Measurements from ENCODE around the gene TMUB2. TPM values are rescaled to one million over a fixed set of nuclear protein-coding genes. Genes with fewer than 3 reads are reported as not detected.

TMUB2 gene
- total RNA-seq (2022; extraction: Qiagen RNA extraction; ENCODE audit: low read depth), result 35.7 to 45.8 TPM (median 44.6 TPM) in 5 replicates

DNA sequence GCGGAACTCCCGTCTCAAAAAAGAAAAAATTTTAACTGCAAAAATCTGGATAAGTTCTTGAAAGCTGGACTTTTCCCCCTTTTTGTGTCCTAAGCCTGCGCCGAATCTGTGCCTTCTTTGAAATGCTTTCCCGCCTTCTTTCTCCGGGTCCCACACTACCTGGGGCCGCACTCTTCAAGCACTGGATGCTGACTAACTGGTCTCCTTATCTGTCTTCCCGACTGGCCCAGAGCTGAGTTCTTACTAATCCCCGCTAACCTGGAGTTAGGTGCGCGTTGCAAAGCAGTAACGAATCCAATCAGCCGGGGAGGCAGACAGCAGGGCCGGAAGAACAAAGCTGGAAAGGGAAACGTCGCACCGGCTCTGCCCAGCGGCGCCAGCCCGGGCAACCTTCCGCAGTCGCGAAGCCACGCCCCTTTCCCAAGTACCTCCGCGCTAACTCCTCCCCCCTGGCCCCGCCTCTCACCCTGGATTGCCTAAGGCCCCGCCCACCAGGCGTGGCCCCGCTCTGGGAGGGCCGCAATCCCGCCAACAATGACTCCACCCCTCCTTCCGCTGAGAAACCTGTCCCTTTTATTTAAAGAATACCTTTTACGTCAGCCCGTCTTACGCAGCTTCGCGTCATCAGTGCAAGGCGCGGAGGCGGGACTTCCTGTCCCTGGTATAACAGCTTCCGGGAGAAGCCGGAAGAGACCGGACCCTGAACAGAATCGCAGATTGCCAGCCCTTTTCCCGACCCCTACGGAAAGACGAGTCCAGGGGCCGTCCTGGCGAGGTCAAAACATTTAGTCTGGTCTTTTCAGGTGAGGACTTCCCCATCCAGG lies at the start of gene TMUB2:
TSS of gene TMUB2 (plus strand) at position 666 of the 824 bp plus-strand sequence. CDS start 737 bp downstream, outside the sequence.

DNA sequence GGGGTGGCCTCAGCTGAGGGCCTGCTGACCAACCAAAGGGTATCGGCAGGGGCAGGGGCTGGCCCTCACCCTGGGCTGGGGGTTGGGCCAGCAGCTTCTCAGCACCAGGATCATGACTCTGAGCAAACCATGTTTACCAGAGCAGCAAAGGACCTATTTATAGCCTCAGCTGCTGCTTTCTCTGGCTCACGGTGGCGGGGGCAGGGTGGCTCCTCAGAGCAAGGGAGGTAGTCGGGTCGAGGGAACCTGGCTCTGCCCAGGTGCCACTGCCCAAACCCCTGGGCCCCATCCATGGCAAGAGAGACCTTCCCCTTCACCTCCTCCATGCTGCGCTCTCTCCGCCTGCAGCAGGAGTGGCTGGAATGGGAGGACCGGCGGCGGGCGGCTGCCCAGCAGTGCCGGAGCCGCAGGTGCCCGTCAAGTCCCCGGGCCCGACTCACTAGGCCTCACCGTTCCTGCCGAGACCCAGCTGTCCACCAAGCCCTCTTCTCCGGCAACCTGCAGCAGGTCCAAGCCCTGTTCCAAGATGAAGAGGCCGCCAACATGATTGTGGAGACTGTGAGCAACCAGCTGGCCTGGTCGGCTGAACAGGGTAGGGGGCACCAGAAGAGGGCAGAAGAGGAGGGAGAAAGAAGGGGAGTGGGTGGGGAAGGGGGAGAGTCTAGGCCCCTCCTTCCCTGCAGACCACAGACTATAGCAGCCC lies 16.1 kb upstream of the TMUB2 start, which contains the start of gene ASB16:
TSS of gene ASB16 (plus strand) at position 206 of the 703 bp plus-strand sequence. CDS start at position 292, 86 bp downstream.

DNA sequence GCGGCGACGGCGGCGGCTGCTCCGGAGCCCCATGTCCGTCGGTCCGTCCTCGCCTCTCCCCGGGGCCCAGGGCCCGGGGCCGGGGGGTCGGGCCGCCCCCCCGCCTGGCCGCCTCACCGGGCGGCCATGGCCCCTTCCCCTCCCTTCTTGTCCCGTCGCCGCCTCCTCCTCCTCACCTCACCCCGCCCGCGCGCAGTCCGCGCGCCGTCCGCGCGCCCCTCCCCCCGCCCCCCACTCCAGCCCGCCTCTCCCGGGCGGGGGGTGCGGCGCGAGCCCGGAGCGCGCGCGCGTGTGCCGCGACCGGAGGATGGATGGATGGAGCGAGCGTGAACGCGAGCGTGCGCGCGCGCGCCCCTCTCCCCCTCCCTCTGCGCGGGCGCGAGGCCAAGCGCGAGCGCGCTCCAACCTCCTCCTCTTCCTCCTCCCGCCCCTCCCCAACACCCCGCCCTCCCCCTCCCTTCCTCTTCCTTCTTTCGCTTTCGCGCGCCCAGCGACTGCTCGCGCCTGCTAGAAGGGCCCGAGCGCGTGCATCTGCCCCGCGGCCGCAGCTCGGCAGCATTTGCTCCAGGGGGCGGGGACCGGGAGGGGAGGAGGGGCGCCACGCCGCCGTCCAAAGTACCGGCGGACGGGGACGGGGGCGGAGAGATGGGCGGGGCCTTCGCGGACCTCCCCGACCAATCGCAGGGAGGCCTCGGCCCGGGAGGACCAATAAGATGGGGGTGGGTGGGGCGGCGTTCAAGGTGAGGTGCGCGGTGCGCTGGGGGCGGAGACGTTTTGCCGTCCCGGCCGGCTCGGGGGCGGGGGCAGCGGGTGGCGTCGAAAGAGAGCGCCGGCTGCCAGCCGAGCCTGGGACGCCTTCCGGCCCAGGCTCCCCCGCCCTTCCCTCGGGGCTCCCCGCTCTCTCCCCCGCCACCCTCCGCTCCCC lies 13.0 kb downstream of the TMUB2 start, which contains the start of gene ATXN7L3:
TSS of gene ATXN7L3 (minus strand) at position 332 of the 925 bp plus-strand sequence. CDS start 1,814 bp downstream, outside the sequence.

DNA sequence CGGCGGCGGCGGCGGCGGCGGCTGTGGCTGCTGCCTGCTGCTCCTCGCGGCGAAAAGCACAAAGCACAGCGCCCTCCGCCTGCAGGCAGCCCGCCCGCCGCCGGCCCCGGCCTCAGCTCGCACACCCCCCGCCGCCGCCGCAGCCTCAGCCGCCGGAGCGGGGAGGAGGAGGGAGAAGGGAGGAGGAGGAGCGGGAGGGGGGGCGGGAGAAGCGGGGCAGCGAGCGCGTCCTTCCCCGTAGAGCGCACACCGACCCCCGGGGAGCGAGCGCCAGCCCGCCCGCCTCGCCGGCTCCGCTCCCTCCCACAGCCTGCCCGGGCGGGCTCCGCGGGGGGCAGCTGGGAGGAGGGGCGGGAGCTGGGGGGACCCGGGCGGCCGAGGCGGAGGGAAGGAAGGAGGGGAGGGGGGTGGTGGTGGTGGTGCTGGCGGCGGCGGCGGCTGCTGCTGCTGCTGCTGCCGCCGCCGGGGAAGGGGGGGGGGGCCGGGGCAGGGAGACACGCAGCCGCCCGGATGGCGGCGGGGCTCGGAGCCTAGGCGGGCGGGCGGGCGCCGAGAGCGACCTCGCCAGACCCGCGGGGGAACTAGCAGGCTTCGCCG lies 32.9 kb downstream of the TMUB2 start, which contains the start of gene UBTF:
TSS of gene UBTF (minus strand) at position 60 of the 597 bp plus-strand sequence. CDS start 1,446 bp downstream, outside the sequence.

Other genes with a start within 250 kb of the TMUB2 start
- not detected in 5 replicates for gene PPY, start 244.5 kb upstream of the TMUB2 start, total RNA-seq (2022; extraction: Qiagen RNA extraction; ENCODE audit: low read depth)
- 0.11 TPM in 1 of 5 replicates, not detected in the others for gene PYY, start 233.0 kb upstream of the TMUB2 start, total RNA-seq (2022; extraction: Qiagen RNA extraction; ENCODE audit: low read depth)
- 0.75 to 1.1 TPM (median 0.94 TPM) in 5 replicates for gene NAGS, start 182.3 kb upstream of the TMUB2 start, total RNA-seq (2022; extraction: Qiagen RNA extraction; ENCODE audit: low read depth)
- 23.1 to 34.5 TPM (median 32.4 TPM) in 5 replicates for gene TMEM101, start 172.0 kb upstream of the TMUB2 start, total RNA-seq (2022; extraction: Qiagen RNA extraction; ENCODE audit: low read depth)
- 50.7 to 55.5 TPM (median 54.1 TPM) in 5 replicates for gene LSM12, start 120.3 kb upstream of the TMUB2 start, total RNA-seq (2022; extraction: Qiagen RNA extraction; ENCODE audit: low read depth)
- gene G6PC3, start 116.2 kb upstream of the TMUB2 start, total RNA-seq (2022; extraction: Qiagen RNA extraction; ENCODE audit: low read depth), result 105 to 173 TPM (median 164 TPM) in 5 replicates
- 13.6 to 15.8 TPM (median 14.3 TPM) in 5 replicates for gene HDAC5, start 63.3 kb upstream of the TMUB2 start, total RNA-seq (2022; extraction: Qiagen RNA extraction; ENCODE audit: low read depth)
- gene HROB, start 45.0 kb upstream of the TMUB2 start, total RNA-seq (2022; extraction: Qiagen RNA extraction; ENCODE audit: low read depth), result 8.1 to 10.5 TPM (median 9.5 TPM) in 5 replicates
- 0.17 TPM in 1 of 5 replicates, not detected in the others for gene ASB16, start 16.3 kb upstream of the TMUB2 start, total RNA-seq (2022; extraction: Qiagen RNA extraction; ENCODE audit: low read depth)
- gene ATXN7L3, start 12.9 kb downstream of the TMUB2 start, total RNA-seq (2022; extraction: Qiagen RNA extraction; ENCODE audit: low read depth), result 55.1 to 69.0 TPM (median 65.1 TPM) in 5 replicates
- 99.9 to 104 TPM (median 102 TPM) in 5 replicates for gene UBTF, start 32.7 kb downstream of the TMUB2 start, total RNA-seq (2022; extraction: Qiagen RNA extraction; ENCODE audit: low read depth)
- 0.02 TPM in 1 of 5 replicates, not detected in the others for gene SLC4A1, start 81.2 kb downstream of the TMUB2 start, total RNA-seq (2022; extraction: Qiagen RNA extraction; ENCODE audit: low read depth)
- 0.53 to 0.94 TPM (median 0.83 TPM) in 5 replicates for gene RUNDC3A, start 121.6 kb downstream of the TMUB2 start, total RNA-seq (2022; extraction: Qiagen RNA extraction; ENCODE audit: low read depth)
- 145 to 215 TPM (median 198 TPM) in 5 replicates for gene SLC25A39, start 137.9 kb downstream of the TMUB2 start, total RNA-seq (2022; extraction: Qiagen RNA extraction; ENCODE audit: low read depth)
- gene GRN, start 158.3 kb downstream of the TMUB2 start, total RNA-seq (2022; extraction: Qiagen RNA extraction; ENCODE audit: low read depth), result 217 to 252 TPM (median 238 TPM) in 5 replicates
- 2.4 to 4.5 TPM (median 4.1 TPM) in 5 replicates for gene FAM171A2, start 176.9 kb downstream of the TMUB2 start, total RNA-seq (2022; extraction: Qiagen RNA extraction; ENCODE audit: low read depth)
- 1.0 to 1.9 TPM (median 1.6 TPM) in 5 replicates for gene ITGA2B, start 202.7 kb downstream of the TMUB2 start, total RNA-seq (2022; extraction: Qiagen RNA extraction; ENCODE audit: low read depth)